Measurements from ENCODE around the gene DNAH17.

- TF ChIP-seq CTCF (IDR thresholded peaks at IDR 0.05): no peak
- TF ChIP-seq POLR2A (IDR thresholded peaks at IDR 0.05): no peak
Measured at GRCh38 chr17:78602246-78602645, 25.1 kb upstream of the DNAH17 start.
